GM23338 (cell line): ENCODE results near the gene L1CAM. TPM values are rescaled to one million over a fixed set of nuclear protein-coding genes. Genes with fewer than 3 reads are reported as not detected.

ENCODE experiments used
- ATAC-seq: fragments of 200-7000 bp; cut with Tn5 transposase; 3 replicates; pipeline ENCODE4 v1.9.1; 2020
- DNase-seq: peaks from one replicate; pipeline ENCODE4 v3.0.0-alpha.2; 2015; ENCODE audit warnings: low spot score
- H2AFZ ChIP-seq: fragments of 200-600 bp; sonication (generic); 2 replicates; pipeline ENCODE4 v1.8.0; 2016; ENCODE audit warnings: antibody characterized with exemption, mild to moderate bottlenecking, moderate library complexity
- H3F3A ChIP-seq: fragments of 200-600 bp; sonication (generic); replicated peaks from 2 replicates; pipeline ENCODE4 v1.8.0; 2017; ENCODE audit warnings: antibody characterized with exemption, mixed run types, low read depth
- H3K27ac ChIP-seq: fragments of 200-600 bp; sonication (generic); 2 replicates; pipeline ENCODE4 v1.6.1; 2016; ENCODE audit warnings: low read depth
- H3K27me3 ChIP-seq: fragments of 200-600 bp; sonication (generic); 2 replicates; pipeline ENCODE4 v1.8.0; 2016; ENCODE audit warnings: mild to moderate bottlenecking, mixed run types, moderate library complexity; ENCODE audit not compliant: insufficient read depth
- H3K36me3 ChIP-seq: fragments of 200-600 bp; sonication (generic); 2 replicates; pipeline ENCODE4 v1.8.0; 2016; ENCODE audit warnings: mild to moderate bottlenecking; ENCODE audit not compliant: insufficient read depth
- H3K4me1 ChIP-seq: fragments of 200-600 bp; sonication (generic); 2 replicates; pipeline ENCODE4 v1.8.0; 2016; ENCODE audit warnings: mild to moderate bottlenecking, moderate library complexity; ENCODE audit not compliant: insufficient read depth
- H3K4me2 ChIP-seq: fragments of 200-600 bp; sonication (generic); 2 replicates; pipeline ENCODE4 v1.7.1; 2017; ENCODE audit warnings: mixed run types
- H3K4me3 ChIP-seq: fragments of 200-600 bp; sonication (generic); 2 replicates; pipeline ENCODE4 v1.6.1; 2016; ENCODE audit warnings: mixed run types
- H3K79me2 ChIP-seq: fragments of 200-600 bp; sonication (generic); replicated peaks from 2 replicates; pipeline ENCODE4 v1.8.0; 2017; ENCODE audit warnings: mild to moderate bottlenecking; ENCODE audit not compliant: insufficient read depth
- H3K9me2 ChIP-seq: fragments of 200-600 bp; sonication (generic); 2 replicates; pipeline ENCODE4 v1.8.0; 2017; ENCODE audit not compliant: insufficient read depth
- H4K20me1 ChIP-seq: fragments of 200-600 bp; sonication (generic); replicated peaks from 2 replicates; pipeline ENCODE4 v1.8.0; 2017; ENCODE audit warnings: mild to moderate bottlenecking; ENCODE audit not compliant: insufficient read depth
- H3K27ac Mint-ChIP-seq: 2 replicates; pipeline ENCODE4 v1.8.0; 2020; ENCODE audit warnings: inconsistent platforms, mild to moderate bottlenecking, moderate library complexity, mixed read lengths
- H3K27me3 Mint-ChIP-seq: 3 replicates; pipeline ENCODE4 v1.8.0; 2022; ENCODE audit warnings: low read depth, mild to moderate bottlenecking, moderate library complexity, mixed read lengths, inconsistent platforms; ENCODE audit not compliant: insufficient read depth, poor library complexity
- H3K36me3 Mint-ChIP-seq: 3 replicates; pipeline ENCODE4 v1.8.0; 2021; ENCODE audit warnings: low read depth, mild to moderate bottlenecking, inconsistent platforms, moderate library complexity, mixed read lengths
- H3K4me1 Mint-ChIP-seq: 3 replicates; pipeline ENCODE4 v1.8.0; 2020; ENCODE audit warnings: mild to moderate bottlenecking, inconsistent platforms, mixed read lengths
- H3K4me3 Mint-ChIP-seq: 3 replicates; pipeline ENCODE4 v1.8.0; 2021; ENCODE audit warnings: moderate library complexity, mild to moderate bottlenecking, inconsistent platforms, mixed read lengths
- H3K9me3 Mint-ChIP-seq: 3 replicates; pipeline ENCODE4 v1.8.0; 2020; ENCODE audit warnings: moderate library complexity, mild to moderate bottlenecking, inconsistent platforms, mixed read lengths
- POLR2AphosphoS5 ChIP-seq: IDR thresholded peaks from 2 replicates; pipeline ENCODE4 v1.6.1; 2016; ENCODE audit warnings: antibody characterized with exemption, low read depth
- polyA plus RNA-seq: library from polyadenylated mRNA; unstranded; fragments of >200 nt; fragmentation: Nextera tagmentation; extraction: Ambion mirVana; gene quantifications from 2 replicates; pipeline ENCODE4 v1.2.1, GENCODE V29; 2016
- total RNA-seq: library from RNA; depleted of rRNA; stranded (reverse); fragments of >200 nt; shearing (Covaris generic); gene quantifications from 2 replicates; pipeline ENCODE4 v1.2.3, GENCODE V29; 2014
- TF ChIP-seq, protein P1 (sequence below), 2 experiments: fragments of 200-600 bp in 1 of 2; sonication (generic) in 1 of 2; conservative IDR thresholded peaks; 2 replicates each; pipeline versions ENCODE4 v1.5.1 to v1.6.1; 2016 to 2017; ENCODE audit warnings: antibody characterized with exemption in 2 of 2, low read depth in 2 of 2, mild to moderate bottlenecking in 2 of 2, moderate library complexity in 1 of 2
- TF ChIP-seq, protein P2 (sequence below): fragments of 250-450 bp; sonication (Bioruptor Pico); IDR thresholded peaks from 2 replicates; pipeline ENCODE4 v1.5.0; 2020; ENCODE audit warnings: mild to moderate bottlenecking, moderate library complexity

Gene L1CAM
- total and polyA plus RNA-seq, 2 experiments from 2014 or later, result 7.4 to 29.2 TPM

DNA sequence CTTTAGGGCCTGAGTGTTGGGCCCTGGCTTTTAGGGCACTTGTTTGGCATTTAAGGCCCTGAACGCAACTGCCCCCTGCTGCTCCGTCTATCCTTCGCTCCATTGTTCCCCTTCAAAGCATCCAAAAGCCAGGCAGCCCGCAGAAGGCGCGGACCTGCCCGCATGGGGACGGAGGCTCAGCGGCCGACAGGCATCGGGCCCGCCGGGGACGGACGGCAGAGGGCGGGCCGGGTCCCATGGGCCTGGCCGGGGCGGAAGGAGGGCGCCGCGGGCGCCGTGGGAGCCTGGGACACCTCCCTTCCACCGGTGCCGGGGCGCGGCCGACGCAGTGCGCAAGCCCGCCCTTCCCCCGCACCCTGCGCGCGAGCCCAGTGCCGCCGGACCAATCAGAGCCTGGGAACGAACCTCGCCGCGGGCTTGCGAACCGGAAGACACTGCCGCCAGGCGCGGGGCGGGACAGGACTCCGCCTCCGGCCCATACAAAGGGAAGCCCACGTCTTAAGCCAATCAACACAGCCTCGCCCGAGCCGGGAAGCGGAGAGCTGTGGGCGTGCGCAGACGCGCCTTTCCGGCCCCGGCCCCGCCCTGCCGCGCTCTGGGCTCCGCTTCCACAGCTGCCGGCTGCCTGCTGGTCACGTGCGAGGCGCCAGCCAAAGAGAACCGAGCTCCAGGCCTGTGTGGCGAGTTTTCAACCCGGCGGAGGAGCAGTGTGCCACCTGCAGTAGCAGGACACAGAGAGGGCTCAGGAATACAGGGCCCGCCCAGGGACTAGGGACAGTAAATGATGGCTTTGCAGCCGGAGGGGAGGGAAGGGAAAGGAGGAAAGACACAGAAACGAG lies 42.2 kb upstream of the L1CAM start:
- Histone ChIP-seq H3K4me2 (peak overlapping the region; percentile 83), H3K27ac (peak overlapping the region; percentile 90), H3K9me2 (no peaks in the 10 kb centered on the region), H3K79me2 (no peaks in the 10 kb centered on the region), H2AFZ (no peak overlapping the region), H3F3A (0 out of 2 replicates have a peak, but pooled peaks cover 5% of the 10 kb centered on the region), H4K20me1 (no peaks in the 10 kb centered on the region; the same call in 1 of the 2 replicates), H3K36me3 (no peaks in the 10 kb centered on the region), H3K27me3 (no peaks in the 10 kb centered on the region), H3K4me1 (peaks cover 10% of the 10 kb centered on the region; the same call in 1 of the 2 replicates), H3K4me3 (peak overlapping the region; percentile 65)
- no peaks in the 10 kb centered on the region; the same call in 2 of the 3 replicates for H3K9me3 Mint-ChIP-seq
- H3K4me3 Mint-ChIP-seq, result peak overlapping the region; percentile 77
- DNase-seq, result peak; percentile 96
- H3K27ac Mint-ChIP-seq, result peak overlapping the region; percentile 96
- peaks cover 22% of the 10 kb centered on the region for H3K36me3 Mint-ChIP-seq
- peaks cover 9% of the 10 kb centered on the region for H3K27me3 Mint-ChIP-seq
- peak; percentile 85 for ATAC-seq
- TF ChIP-seq, protein P1, sequence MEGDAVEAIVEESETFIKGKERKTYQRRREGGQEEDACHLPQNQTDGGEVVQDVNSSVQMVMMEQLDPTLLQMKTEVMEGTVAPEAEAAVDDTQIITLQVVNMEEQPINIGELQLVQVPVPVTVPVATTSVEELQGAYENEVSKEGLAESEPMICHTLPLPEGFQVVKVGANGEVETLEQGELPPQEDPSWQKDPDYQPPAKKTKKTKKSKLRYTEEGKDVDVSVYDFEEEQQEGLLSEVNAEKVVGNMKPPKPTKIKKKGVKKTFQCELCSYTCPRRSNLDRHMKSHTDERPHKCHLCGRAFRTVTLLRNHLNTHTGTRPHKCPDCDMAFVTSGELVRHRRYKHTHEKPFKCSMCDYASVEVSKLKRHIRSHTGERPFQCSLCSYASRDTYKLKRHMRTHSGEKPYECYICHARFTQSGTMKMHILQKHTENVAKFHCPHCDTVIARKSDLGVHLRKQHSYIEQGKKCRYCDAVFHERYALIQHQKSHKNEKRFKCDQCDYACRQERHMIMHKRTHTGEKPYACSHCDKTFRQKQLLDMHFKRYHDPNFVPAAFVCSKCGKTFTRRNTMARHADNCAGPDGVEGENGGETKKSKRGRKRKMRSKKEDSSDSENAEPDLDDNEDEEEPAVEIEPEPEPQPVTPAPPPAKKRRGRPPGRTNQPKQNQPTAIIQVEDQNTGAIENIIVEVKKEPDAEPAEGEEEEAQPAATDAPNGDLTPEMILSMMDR (conservative IDR thresholded peaks at IDR 0.05; ENCODE audit: low read depth in 2 of 2), result 0 out of 4 replicates have a peak, but pooled peaks of 1 of the 2 experiments have one; percentile 2
- peak; percentile 50 for TF ChIP-seq POLR2AphosphoS5
- TF ChIP-seq, protein P2, sequence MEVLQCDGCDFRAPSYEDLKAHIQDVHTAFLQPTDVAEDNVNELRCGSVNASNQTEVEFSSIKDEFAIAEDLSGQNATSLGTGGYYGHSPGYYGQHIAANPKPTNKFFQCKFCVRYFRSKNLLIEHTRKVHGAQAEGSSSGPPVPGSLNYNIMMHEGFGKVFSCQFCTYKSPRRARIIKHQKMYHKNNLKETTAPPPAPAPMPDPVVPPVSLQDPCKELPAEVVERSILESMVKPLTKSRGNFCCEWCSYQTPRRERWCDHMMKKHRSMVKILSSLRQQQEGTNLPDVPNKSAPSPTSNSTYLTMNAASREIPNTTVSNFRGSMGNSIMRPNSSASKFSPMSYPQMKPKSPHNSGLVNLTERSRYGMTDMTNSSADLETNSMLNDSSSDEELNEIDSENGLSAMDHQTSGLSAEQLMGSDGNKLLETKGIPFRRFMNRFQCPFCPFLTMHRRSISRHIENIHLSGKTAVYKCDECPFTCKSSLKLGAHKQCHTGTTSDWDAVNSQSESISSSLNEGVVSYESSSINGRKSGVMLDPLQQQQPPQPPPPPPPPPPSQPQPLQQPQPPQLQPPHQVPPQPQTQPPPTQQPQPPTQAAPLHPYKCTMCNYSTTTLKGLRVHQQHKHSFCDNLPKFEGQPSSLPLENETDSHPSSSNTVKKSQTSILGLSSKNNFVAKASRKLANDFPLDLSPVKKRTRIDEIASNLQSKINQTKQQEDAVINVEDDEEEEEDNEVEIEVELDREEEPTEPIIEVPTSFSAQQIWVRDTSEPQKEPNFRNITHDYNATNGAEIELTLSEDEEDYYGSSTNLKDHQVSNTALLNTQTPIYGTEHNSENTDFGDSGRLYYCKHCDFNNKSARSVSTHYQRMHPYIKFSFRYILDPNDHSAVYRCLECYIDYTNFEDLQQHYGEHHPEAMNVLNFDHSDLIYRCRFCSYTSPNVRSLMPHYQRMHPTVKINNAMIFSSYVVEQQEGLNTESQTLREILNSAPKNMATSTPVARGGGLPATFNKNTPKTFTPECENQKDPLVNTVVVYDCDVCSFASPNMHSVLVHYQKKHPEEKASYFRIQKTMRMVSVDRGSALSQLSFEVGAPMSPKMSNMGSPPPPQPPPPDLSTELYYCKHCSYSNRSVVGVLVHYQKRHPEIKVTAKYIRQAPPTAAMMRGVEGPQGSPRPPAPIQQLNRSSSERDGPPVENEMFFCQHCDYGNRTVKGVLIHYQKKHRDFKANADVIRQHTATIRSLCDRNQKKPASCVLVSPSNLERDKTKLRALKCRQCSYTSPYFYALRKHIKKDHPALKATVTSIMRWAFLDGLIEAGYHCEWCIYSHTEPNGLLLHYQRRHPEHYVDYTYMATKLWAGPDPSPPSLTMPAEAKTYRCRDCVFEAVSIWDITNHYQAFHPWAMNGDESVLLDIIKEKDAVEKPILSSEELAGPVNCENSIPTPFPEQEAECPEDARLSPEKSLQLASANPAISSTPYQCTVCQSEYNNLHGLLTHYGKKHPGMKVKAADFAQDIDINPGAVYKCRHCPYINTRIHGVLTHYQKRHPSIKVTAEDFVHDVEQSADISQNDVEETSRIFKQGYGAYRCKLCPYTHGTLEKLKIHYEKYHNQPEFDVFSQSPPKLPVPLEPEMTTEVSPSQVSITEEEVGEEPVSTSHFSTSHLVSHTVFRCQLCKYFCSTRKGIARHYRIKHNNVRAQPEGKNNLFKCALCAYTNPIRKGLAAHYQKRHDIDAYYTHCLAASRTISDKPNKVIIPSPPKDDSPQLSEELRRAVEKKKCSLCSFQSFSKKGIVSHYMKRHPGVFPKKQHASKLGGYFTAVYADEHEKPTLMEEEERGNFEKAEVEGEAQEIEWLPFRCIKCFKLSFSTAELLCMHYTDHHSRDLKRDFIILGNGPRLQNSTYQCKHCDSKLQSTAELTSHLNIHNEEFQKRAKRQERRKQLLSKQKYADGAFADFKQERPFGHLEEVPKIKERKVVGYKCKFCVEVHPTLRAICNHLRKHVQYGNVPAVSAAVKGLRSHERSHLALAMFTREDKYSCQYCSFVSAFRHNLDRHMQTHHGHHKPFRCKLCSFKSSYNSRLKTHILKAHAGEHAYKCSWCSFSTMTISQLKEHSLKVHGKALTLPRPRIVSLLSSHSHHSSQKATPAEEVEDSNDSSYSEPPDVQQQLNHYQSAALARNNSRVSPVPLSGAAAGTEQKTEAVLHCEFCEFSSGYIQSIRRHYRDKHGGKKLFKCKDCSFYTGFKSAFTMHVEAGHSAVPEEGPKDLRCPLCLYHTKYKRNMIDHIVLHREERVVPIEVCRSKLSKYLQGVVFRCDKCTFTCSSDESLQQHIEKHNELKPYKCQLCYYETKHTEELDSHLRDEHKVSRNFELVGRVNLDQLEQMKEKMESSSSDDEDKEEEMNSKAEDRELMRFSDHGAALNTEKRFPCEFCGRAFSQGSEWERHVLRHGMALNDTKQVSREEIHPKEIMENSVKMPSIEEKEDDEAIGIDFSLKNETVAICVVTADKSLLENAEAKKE (CRISPR knock-in tag), result no peak
- peaks cover 20% of the 10 kb centered on the region for H3K4me1 Mint-ChIP-seq
